Activated CD4-positive, alpha-beta T cell treated with anti-CD3 and anti-CD28 coated beads for 36 hours (primary cell): ENCODE results near the gene EFEMP2. TPM values are rescaled to one million over a fixed set of nuclear protein-coding genes. Genes with fewer than 3 reads are reported as not detected.

Experiments used
- ATAC-seq: fragments of 200-7000 bp; cut with Tn5 transposase; one replicate; pipeline ENCODE4 v1.10.0; 2021; ENCODE audit warnings: mild to moderate bottlenecking, moderate library complexity
- CTCF ChIA-PET: fragments of 350-600 bp; sonication (Branson Sonifier 250); formaldehyde crosslinking; loops from one replicate; lab custom pipeline; 2021; ENCODE audit warnings: antibody characterized with exemption; lab: Charles Lee
- POLR2A ChIA-PET: fragments of 350-600 bp; sonication (Branson Sonifier 250); formaldehyde crosslinking; loops from one replicate; lab custom pipeline; 2021; ENCODE audit warnings: antibody characterized with exemption, inconsistent platforms; lab: Charles Lee
- DNase-seq: peaks from one replicate; pipeline ENCODE4 v3.0.0-alpha.2; 2020
- H3K27ac Mint-ChIP-seq: one replicate; pipeline ENCODE4 v1.8.0; 2021; ENCODE audit warnings: mixed read lengths
- H3K27me3 Mint-ChIP-seq: one replicate; pipeline ENCODE4 v1.8.0; 2021; ENCODE audit warnings: mixed read lengths
- H3K36me3 Mint-ChIP-seq: one replicate; pipeline ENCODE4 v1.8.0; 2021; ENCODE audit warnings: low read depth, mixed read lengths
- H3K4me1 Mint-ChIP-seq: one replicate; pipeline ENCODE4 v1.8.0; 2021; ENCODE audit warnings: mixed read lengths
- H3K4me3 Mint-ChIP-seq: one replicate; pipeline ENCODE4 v1.8.0; 2021; ENCODE audit warnings: mild to moderate bottlenecking, moderate library complexity, mixed read lengths
- H3K9me3 Mint-ChIP-seq: one replicate; pipeline ENCODE4 v1.8.0; 2021; ENCODE audit warnings: low read depth, mixed read lengths
- intact Hi-C, 2 experiments: fragments of 100-400 bp; cut with DNase I in 1 of 2; cut with micrococcal nuclease in 1 of 2; formaldehyde crosslinking; loops; one replicate each; pipeline versions ENCODE4 v1.14.2 to v1.15.1; 2022 to 2024; cut with DNase I, micrococcal nuclease
- total RNA-seq, 2 experiments: library from RNA; stranded (reverse); gene quantifications; one replicate each; pipeline ENCODE4 v1.2.3, GENCODE V29; 2021

EFEMP2 gene
- total RNA-seq, 2 experiments from 2014 or later: 20.2 to 23.4 TPM

GRCh38 chr11:65822776-65823528, 49.6 kb downstream of the EFEMP2 start:
- ChIA-PET POLR2A (no interaction called here), CTCF (interaction anchor here (0.6 to 2.0 kb wide), 6 partner anchors 10 to 998 kb away, joined by 3 to 9 read pairs (median 3); partner anchors contain the start of genes KAT5 and SNX32)
- peaks cover 10% of the 10 kb centered on the region for H3K4me1 Mint-ChIP-seq
- no peaks in the 10 kb centered on the region for H3K36me3 Mint-ChIP-seq
- no peaks in the 10 kb centered on the region for H3K27me3 Mint-ChIP-seq
- no peak overlapping the region for H3K27ac Mint-ChIP-seq
- ATAC-seq: no peak
- no peak for DNase-seq
- H3K9me3 Mint-ChIP-seq: no peaks in the 10 kb centered on the region
- no peak overlapping the region for H3K4me3 Mint-ChIP-seq
- intact Hi-C loops: no loop called here

GRCh38 chr11:65821107-65821506, 51.5 kb downstream of the EFEMP2 start:
- Mint-ChIP-seq H3K27ac (no peak overlapping the region), H3K4me1 (peaks cover 14% of the 10 kb centered on the region), H3K27me3 (no peaks in the 10 kb centered on the region), H3K9me3 (no peaks in the 10 kb centered on the region), H3K36me3 (no peaks in the 10 kb centered on the region), H3K4me3 (no peak overlapping the region)
- intact Hi-C loops: no loop called here
- CTCF ChIA-PET: interaction anchor here (0.6 to 1.0 kb wide), 3 partner anchors 10 to 1520 kb away, joined by 3 to 4 read pairs (median 4); no protein-coding TSS in a partner anchor
- DNase-seq (no peak), ATAC-seq (no peak)
- POLR2A ChIA-PET: no interaction called here

GRCh38 chr11:65817835-65818680, 54.5 kb downstream of the EFEMP2 start:
- POLR2A ChIA-PET: interaction anchor here (1.0 kb wide), 1 partner anchor 37 kb away, joined by 3 read pairs; the partner anchor contains the start of gene AP5B1
- Mint-ChIP-seq H3K9me3 (no peaks in the 10 kb centered on the region), H3K4me1 (peaks cover 14% of the 10 kb centered on the region), H3K36me3 (no peaks in the 10 kb centered on the region), H3K4me3 (peak overlapping the region; percentile 74), H3K27me3 (no peaks in the 10 kb centered on the region), H3K27ac (peak overlapping the region; percentile 87)
- ATAC-seq (peak; percentile 91), DNase-seq (peak; percentile 98)
- CTCF ChIA-PET: interaction anchor here (0.6 to 8.2 kb wide), 21 partner anchors 9 to 180 kb away, joined by 3 to 74 read pairs (median 6); partner anchors contain the start of genes AP5B1, KAT5, OVOL1 and RNASEH2C
- intact Hi-C loops: loop anchor here (1.0 to 10.0 kb wide), 11 partner anchors 15 to 244 kb away; partner anchors contain the start of genes AP5B1 (in 2 of the 2), CFL1 (in 1 of the 2), KAT5 (in 1 of the 2) and RNASEH2C (in 1 of the 2)

GRCh38 chr11:65817312-65817834, 55.2 kb downstream of the EFEMP2 start:
- DNase-seq (peak; percentile 21), ATAC-seq (no peak)
- no peaks in the 10 kb centered on the region for H3K9me3 Mint-ChIP-seq
- peak overlapping the region; percentile 74 for H3K4me3 Mint-ChIP-seq
- H3K4me1 Mint-ChIP-seq: peaks cover 14% of the 10 kb centered on the region
- H3K27ac Mint-ChIP-seq: peak overlapping the region; percentile 87
- POLR2A ChIA-PET: interaction anchor here (1.0 kb wide), 1 partner anchor 36 kb away, joined by 3 read pairs; the partner anchor contains the start of gene AP5B1
- CTCF ChIA-PET: interaction anchor here (0.6 to 8.2 kb wide), 20 partner anchors 10 to 192 kb away, joined by 3 to 74 read pairs (median 6); partner anchors contain the start of genes AP5B1, KAT5, OVOL1 and RNASEH2C
- no peaks in the 10 kb centered on the region for H3K36me3 Mint-ChIP-seq
- no peaks in the 10 kb centered on the region for H3K27me3 Mint-ChIP-seq
- intact Hi-C loops: loop anchor here in 1 of 2 experiments (10.0 kb wide), 1 partner anchor 53 kb away; no protein-coding TSS in a partner anchor

- ChIA-PET CTCF (interaction anchor here (0.6 to 8.2 kb wide), 18 partner anchors 10 to 192 kb away, joined by 3 to 74 read pairs (median 5); partner anchors contain the start of genes AP5B1, KAT5, OVOL1 and SNX32), POLR2A (no interaction called here)
- no peaks in the 10 kb centered on the region for H3K9me3 Mint-ChIP-seq
- H3K4me3 Mint-ChIP-seq: peak overlapping the region; percentile 74
- intact Hi-C loops: loop anchor here in 1 of 2 experiments (10.0 kb wide), 1 partner anchor 52 kb away; no protein-coding TSS in a partner anchor
- H3K27ac Mint-ChIP-seq: no peak overlapping the region
- no peaks in the 10 kb centered on the region for H3K27me3 Mint-ChIP-seq
- DNase-seq (no peak), ATAC-seq (no peak)
- H3K36me3 Mint-ChIP-seq: no peaks in the 10 kb centered on the region
- H3K4me1 Mint-ChIP-seq: peaks cover 14% of the 10 kb centered on the region
These were observed 55.9 kb downstream of the EFEMP2 start for GRCh38 chr11:65816696-65817095.

Other genes with a start within 250 kb of the EFEMP2 start
- gene SIPA1, start 234.7 kb downstream of the EFEMP2 start, total RNA-seq: 100 to 1,000 TPM; 181 to 202 TPM
- 100 to 1,000 TPM in 1 of 2 experiments, 10 to 100 TPM in 1; 76.9 to 109 TPM for gene RELA, start 209.9 kb downstream of the EFEMP2 start, total RNA-seq
- gene KAT5, start 160.5 kb downstream of the EFEMP2 start, total RNA-seq: 10 to 100 TPM; 56.5 to 65.1 TPM
- gene RNASEH2C, start 152.0 kb downstream of the EFEMP2 start, total RNA-seq: 10 to 100 TPM; 72.5 to 96.8 TPM
- gene AP5B1, start 91.8 kb downstream of the EFEMP2 start, total RNA-seq: 10 to 100 TPM; 11.7 to 14.4 TPM
- gene OVOL1, start 85.7 kb downstream of the EFEMP2 start, total RNA-seq: under 1 TPM; 0.09 to 0.19 TPM
- gene SNX32, start 38.8 kb downstream of the EFEMP2 start, total RNA-seq: 1 to 10 TPM; 2.9 to 3.0 TPM
- gene CFL1, start 14.6 kb downstream of the EFEMP2 start, total RNA-seq: 1,000 to 10,000 TPM in 1 of 2 experiments, 100 to 1,000 TPM in 1; 888 to 1,074 TPM
- 10 to 100 TPM; 59.2 to 67.8 TPM for gene MUS81, start 12.4 kb downstream of the EFEMP2 start, total RNA-seq
- gene CTSW, start 7.0 kb upstream of the EFEMP2 start, total RNA-seq: 1 to 10 TPM; 1.7 TPM
- 100 to 1,000 TPM in 1 of 2 experiments, 10 to 100 TPM in 1; 95.4 to 121 TPM for gene FIBP, start 15.7 kb upstream of the EFEMP2 start, total RNA-seq
- 10 to 100 TPM; 25.5 to 45.0 TPM for gene CCDC85B, start 17.9 kb upstream of the EFEMP2 start, total RNA-seq
- gene FOSL1, start 27.6 kb upstream of the EFEMP2 start, total RNA-seq: 10 to 100 TPM; 11.1 to 11.3 TPM
- gene C11orf68, start 46.3 kb upstream of the EFEMP2 start, total RNA-seq: 10 to 100 TPM; 21.4 to 22.9 TPM
- gene DRAP1, start 46.6 kb upstream of the EFEMP2 start, total RNA-seq: 100 to 1,000 TPM; 111 to 158 TPM
- not detected for gene TSGA10IP, start 72.7 kb upstream of the EFEMP2 start, total RNA-seq
- gene SART1, start 88.9 kb upstream of the EFEMP2 start, total RNA-seq: 10 to 100 TPM; 54.7 to 84.5 TPM
- gene EIF1AD, start 129.4 kb upstream of the EFEMP2 start, total RNA-seq: 10 to 100 TPM; 45.1 to 52.2 TPM
- 100 to 1,000 TPM; 233 to 293 TPM for gene BANF1, start 129.7 kb upstream of the EFEMP2 start, total RNA-seq
- gene CST6, start 139.2 kb upstream of the EFEMP2 start, total RNA-seq: not detected
- gene CATSPER1, start 153.7 kb upstream of the EFEMP2 start, total RNA-seq: not detected
- under 1 TPM; 0.51 to 0.69 TPM for gene GAL3ST3, start 176.4 kb upstream of the EFEMP2 start, total RNA-seq
- gene SF3B2, start 179.6 kb upstream of the EFEMP2 start, total RNA-seq: 100 to 1,000 TPM; 265 to 270 TPM
- 10 to 100 TPM; 76.6 to 90.7 TPM for gene PACS1, start 197.5 kb upstream of the EFEMP2 start, total RNA-seq